ENCODE results near the gene C12orf75. TPM values are rescaled to one million over a fixed set of nuclear protein-coding genes. Genes with fewer than 3 reads are reported as not detected.
"Not testable (repeated sequence)": the region's sequence is repeated elsewhere in the genome, so short reads cannot be mapped to it uniquely, and the experiment has no call there.

The C12orf75 gene
- total and polyA plus RNA-seq, 10 donors, result 12.7 to 33.4 (median 17.8) TPM

- H3K36me3 ChIP-seq, result no peaks in the 10 kb centered on the region
- peaks cover 0 to 29% (median 8%) of the 10 kb centered on the region in 6 donors for H3K4me1 ChIP-seq
- intact Hi-C loops (cut with DNase I; ENCODE audit: low total_unique reads), result no loop called here
- H3K9me3 ChIP-seq, result peaks cover 2 to 19% (median 13%) of the 10 kb centered on the region in 8 donors
- 91 to 94% (median 92%) methylated on average over 7 of the region's 7 CpGs for WGBS, 5 donors
- no peak overlapping the region for H3K27ac ChIP-seq
- H3K4me3 ChIP-seq, result no peak overlapping the region
- DNase-seq, result no peak
- TF ChIP-seq POLR2AphosphoS5 (IDR thresholded peaks at IDR 0.05) (no peak), CTCF (IDR thresholded peaks at IDR 0.05 in 8 of 11, conservative IDR thresholded peaks at IDR 0.05 in 3 of 11) (no peak), POLR2A (IDR thresholded peaks at IDR 0.05) (no peak)
- peaks cover 0 to 7% (median 0%) of the 10 kb centered on the region in 7 donors for H3K27me3 ChIP-seq (replicated peaks in 1 of 7)
Measured at GRCh38 chr12:105336411-105336810, 5.9 kb downstream of the C12orf75 start.

- no peak for DNase-seq
- no peak overlapping the region for H3K4me3 ChIP-seq
- peaks cover 0 to 2% (median 0%) of the 10 kb centered on the region in 7 donors for H3K27me3 ChIP-seq (replicated peaks in 1 of 7)
- no peak for TF ChIP-seq POLR2A (IDR thresholded peaks at IDR 0.05)
- TF ChIP-seq POLR2AphosphoS5 (IDR thresholded peaks at IDR 0.05), result no peak
- no peak for TF ChIP-seq CTCF (IDR thresholded peaks at IDR 0.05 in 8 of 11, conservative IDR thresholded peaks at IDR 0.05 in 3 of 11)
- H3K27ac ChIP-seq, result no peak overlapping the region
- H3K9me3 ChIP-seq, result peaks cover 2 to 26% (median 18%) of the 10 kb centered on the region in 8 donors
- WGBS, 5 donors, result 74 to 90% (median 78%) methylated on average over 3 of the region's 3 CpGs
- peaks cover 0 to 19% (median 0%) of the 10 kb centered on the region in 6 donors for H3K4me1 ChIP-seq
- no peaks in the 10 kb centered on the region for H3K36me3 ChIP-seq
- intact Hi-C loops (cut with DNase I; ENCODE audit: low total_unique reads), result no loop called here
Measured at GRCh38 chr12:105337391-105337790, 6.9 kb downstream of the C12orf75 start.

GRCh38 chr12:105338966-105339365 is 8.5 kb downstream of the C12orf75 start:
- DNase-seq, result no peak
- 75 to 96% (median 79%) methylated on average over 1 of the region's 1 CpG for WGBS, 5 donors
- Histone ChIP-seq H3K4me3 (no peak overlapping the region), H3K27me3 (replicated peaks in 1 of 7) (no peaks in the 10 kb centered on the region), H3K27ac (no peak overlapping the region), H3K9me3 (peaks cover 2 to 26% (median 18%) of the 10 kb centered on the region in 8 donors), H3K36me3 (no peaks in the 10 kb centered on the region), H3K4me1 (peaks cover 0 to 5% (median 0%) of the 10 kb centered on the region in 6 donors)
- intact Hi-C loops (cut with DNase I; ENCODE audit: low total_unique reads), result no loop called here
- no peak for TF ChIP-seq POLR2AphosphoS5 (IDR thresholded peaks at IDR 0.05)
- TF ChIP-seq POLR2A (IDR thresholded peaks at IDR 0.05), result no peak
- TF ChIP-seq CTCF (IDR thresholded peaks at IDR 0.05 in 8 of 11, conservative IDR thresholded peaks at IDR 0.05 in 3 of 11), result no peak

- no peak overlapping the region for H3K4me3 ChIP-seq
- no peak for DNase-seq
- H3K36me3 ChIP-seq, result no peaks in the 10 kb centered on the region
- peaks cover 2 to 26% (median 18%) of the 10 kb centered on the region in 8 donors for H3K9me3 ChIP-seq
- intact Hi-C loops (cut with DNase I; ENCODE audit: low total_unique reads), result no loop called here
- TF ChIP-seq POLR2AphosphoS5 (IDR thresholded peaks at IDR 0.05) (no peak), CTCF (IDR thresholded peaks at IDR 0.05 in 8 of 11, conservative IDR thresholded peaks at IDR 0.05 in 3 of 11) (no peak), POLR2A (IDR thresholded peaks at IDR 0.05) (no peak)
- no peaks in the 10 kb centered on the region for H3K27me3 ChIP-seq (replicated peaks in 1 of 7)
- H3K27ac ChIP-seq, result no peak overlapping the region
- H3K4me1 ChIP-seq, result no peaks in the 10 kb centered on the region
- WGBS, 5 donors, result 94 to 97% (median 95%) methylated on average over 2 of the region's 2 CpGs
Measured at GRCh38 chr12:105341010-105341409, 10.5 kb downstream of the C12orf75 start.

GRCh38 chr12:105341620-105342019 is 11.1 kb downstream of the C12orf75 start:
- WGBS, 5 donors, result 71 to 86% (median 79%) methylated on average over 1 of the region's 1 CpG
- H3K4me1 ChIP-seq; intact Hi-C loops (cut with DNase I; ENCODE audit: low total_unique reads); DNase-seq; H3K36me3 ChIP-seq; H3K4me3 ChIP-seq; H3K27ac ChIP-seq; H3K27me3 ChIP-seq (replicated peaks in 1 of 7): not testable (repeated sequence)
- peaks cover 2 to 26% (median 18%) of the 10 kb centered on the region in 8 donors for H3K9me3 ChIP-seq
